ENCODE measurements around the gene NNMT.

DNA sequence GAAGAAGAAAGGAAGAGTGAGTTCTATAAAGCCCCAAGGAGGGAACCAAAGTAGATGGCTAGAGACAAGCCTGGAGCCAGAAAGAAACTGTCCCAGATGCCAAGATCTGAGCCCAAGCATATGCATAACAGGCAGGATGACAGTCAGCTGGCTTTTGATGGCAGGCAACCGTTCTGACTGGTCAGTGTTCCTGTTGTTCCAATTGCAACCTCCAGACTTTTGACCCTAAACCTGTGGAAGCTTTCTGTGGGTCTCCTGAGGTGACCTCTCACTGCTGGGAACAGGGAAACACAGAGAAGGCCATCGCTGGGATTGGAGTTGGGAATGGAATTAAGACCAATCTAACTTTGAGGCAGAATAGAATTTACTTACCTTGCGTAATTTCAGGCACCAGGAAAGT lies 21.6 kb upstream of the NNMT start:
- TF ChIP-seq CEBPB (IDR thresholded peaks at IDR 0.05) (no peak), ZBTB7A (IDR thresholded peaks at IDR 0.05; ENCODE audit: low read depth) (no peak), CREB1 (IDR thresholded peaks at IDR 0.05; ENCODE audit: low read depth) (no peak), EP300 (IDR thresholded peaks at IDR 0.05; ENCODE audit: borderline replicate concordance) (no peak), RAD21 (IDR thresholded peaks at IDR 0.05; ENCODE audit: low read depth) (no peak), NFIC (IDR thresholded peaks at IDR 0.05) (no peak), TAF1 (IDR thresholded peaks at IDR 0.05; ENCODE audit: low read depth) (no peak), YY1 (IDR thresholded peaks at IDR 0.05; ENCODE audit: low read depth) (no peak), EGR1 (IDR thresholded peaks at IDR 0.05) (no peak)
- TF ChIP-seq, protein P1, sequence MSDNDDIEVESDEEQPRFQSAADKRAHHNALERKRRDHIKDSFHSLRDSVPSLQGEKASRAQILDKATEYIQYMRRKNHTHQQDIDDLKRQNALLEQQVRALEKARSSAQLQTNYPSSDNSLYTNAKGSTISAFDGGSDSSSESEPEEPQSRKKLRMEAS (IDR thresholded peaks at IDR 0.05) = no peak
- TF ChIP-seq, protein P2, sequence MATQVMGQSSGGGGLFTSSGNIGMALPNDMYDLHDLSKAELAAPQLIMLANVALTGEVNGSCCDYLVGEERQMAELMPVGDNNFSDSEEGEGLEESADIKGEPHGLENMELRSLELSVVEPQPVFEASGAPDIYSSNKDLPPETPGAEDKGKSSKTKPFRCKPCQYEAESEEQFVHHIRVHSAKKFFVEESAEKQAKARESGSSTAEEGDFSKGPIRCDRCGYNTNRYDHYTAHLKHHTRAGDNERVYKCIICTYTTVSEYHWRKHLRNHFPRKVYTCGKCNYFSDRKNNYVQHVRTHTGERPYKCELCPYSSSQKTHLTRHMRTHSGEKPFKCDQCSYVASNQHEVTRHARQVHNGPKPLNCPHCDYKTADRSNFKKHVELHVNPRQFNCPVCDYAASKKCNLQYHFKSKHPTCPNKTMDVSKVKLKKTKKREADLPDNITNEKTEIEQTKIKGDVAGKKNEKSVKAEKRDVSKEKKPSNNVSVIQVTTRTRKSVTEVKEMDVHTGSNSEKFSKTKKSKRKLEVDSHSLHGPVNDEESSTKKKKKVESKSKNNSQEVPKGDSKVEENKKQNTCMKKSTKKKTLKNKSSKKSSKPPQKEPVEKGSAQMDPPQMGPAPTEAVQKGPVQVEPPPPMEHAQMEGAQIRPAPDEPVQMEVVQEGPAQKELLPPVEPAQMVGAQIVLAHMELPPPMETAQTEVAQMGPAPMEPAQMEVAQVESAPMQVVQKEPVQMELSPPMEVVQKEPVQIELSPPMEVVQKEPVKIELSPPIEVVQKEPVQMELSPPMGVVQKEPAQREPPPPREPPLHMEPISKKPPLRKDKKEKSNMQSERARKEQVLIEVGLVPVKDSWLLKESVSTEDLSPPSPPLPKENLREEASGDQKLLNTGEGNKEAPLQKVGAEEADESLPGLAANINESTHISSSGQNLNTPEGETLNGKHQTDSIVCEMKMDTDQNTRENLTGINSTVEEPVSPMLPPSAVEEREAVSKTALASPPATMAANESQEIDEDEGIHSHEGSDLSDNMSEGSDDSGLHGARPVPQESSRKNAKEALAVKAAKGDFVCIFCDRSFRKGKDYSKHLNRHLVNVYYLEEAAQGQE (IDR thresholded peaks at IDR 0.05; ENCODE audit: low read depth) = no peak
